ENCODE data around the gene ADCY5. TPM values are rescaled to one million over a fixed set of nuclear protein-coding genes. Genes with fewer than 3 reads are reported as not detected.

ADCY5 gene
- total RNA-seq, 4 donors from 2014 or later: 13.3 to 27.4 (median 21.7) TPM

DNA sequence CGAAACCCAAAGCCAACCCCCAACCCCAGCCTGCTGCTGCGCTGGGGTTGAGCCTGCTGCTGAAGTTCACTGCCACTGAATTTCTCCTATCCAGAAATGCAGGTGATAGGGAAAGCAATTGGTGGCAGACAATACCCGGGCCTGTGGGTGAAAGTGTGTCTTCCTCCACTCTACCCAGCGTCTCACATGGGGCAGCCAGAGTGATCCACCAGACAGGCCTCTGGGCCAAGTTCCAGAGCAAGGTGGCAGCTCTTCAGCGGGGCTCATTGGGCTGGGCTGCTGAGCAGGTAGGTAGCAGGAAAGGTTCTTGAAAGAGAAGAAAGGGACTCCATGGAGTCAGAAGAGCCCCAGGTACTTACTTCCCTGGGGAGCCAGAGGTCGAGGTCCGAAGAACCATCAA lies 6.0 kb downstream of the ADCY5 start:
- no peak overlapping the region for H3K27ac ChIP-seq
- WGBS, 2 donors: 90 to 92% methylated on average over 7 of the region's 7 CpGs
- TF ChIP-seq EP300 (IDR thresholded peaks at IDR 0.05) (no peak), POLR2A (IDR thresholded peaks at IDR 0.05) (no peak)
- TF ChIP-seq, protein P1, sequence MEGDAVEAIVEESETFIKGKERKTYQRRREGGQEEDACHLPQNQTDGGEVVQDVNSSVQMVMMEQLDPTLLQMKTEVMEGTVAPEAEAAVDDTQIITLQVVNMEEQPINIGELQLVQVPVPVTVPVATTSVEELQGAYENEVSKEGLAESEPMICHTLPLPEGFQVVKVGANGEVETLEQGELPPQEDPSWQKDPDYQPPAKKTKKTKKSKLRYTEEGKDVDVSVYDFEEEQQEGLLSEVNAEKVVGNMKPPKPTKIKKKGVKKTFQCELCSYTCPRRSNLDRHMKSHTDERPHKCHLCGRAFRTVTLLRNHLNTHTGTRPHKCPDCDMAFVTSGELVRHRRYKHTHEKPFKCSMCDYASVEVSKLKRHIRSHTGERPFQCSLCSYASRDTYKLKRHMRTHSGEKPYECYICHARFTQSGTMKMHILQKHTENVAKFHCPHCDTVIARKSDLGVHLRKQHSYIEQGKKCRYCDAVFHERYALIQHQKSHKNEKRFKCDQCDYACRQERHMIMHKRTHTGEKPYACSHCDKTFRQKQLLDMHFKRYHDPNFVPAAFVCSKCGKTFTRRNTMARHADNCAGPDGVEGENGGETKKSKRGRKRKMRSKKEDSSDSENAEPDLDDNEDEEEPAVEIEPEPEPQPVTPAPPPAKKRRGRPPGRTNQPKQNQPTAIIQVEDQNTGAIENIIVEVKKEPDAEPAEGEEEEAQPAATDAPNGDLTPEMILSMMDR (IDR thresholded peaks at IDR 0.05): no peak
- no peaks in the 10 kb centered on the region for H3K36me3 ChIP-seq
- H3K9me3 ChIP-seq: no peaks in the 10 kb centered on the region
- peaks cover 0 to 21% of the 10 kb centered on the region in 2 donors for H3K27me3 ChIP-seq
- H3K4me1 ChIP-seq: peaks cover 0 to 11% (median 0%) of the 10 kb centered on the region in 4 donors
- H3K4me3 ChIP-seq: no peak overlapping the region
- DNase-seq (ENCODE audit: low spot score in 2 of 2): no peak

DNA sequence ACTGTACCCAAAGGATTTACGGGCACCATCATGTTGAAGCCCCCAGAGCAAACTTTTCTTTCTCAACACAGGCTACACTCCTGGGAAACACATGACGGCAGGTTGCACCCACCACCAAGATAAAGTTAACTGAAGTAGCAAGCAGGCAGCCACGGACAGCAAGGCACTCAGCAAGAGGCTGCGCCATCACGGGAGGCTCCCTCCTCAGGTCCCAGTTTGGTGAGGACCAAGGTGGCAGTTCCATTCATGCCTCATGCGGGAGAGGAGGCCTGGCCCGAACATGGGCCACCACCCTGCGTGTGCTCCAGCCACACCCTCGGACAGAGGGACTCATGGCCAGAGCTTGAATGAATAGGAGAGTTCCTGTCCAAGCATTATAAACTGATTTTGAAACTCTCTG lies 6.8 kb downstream of the ADCY5 start:
- Histone ChIP-seq H3K27ac (no peak overlapping the region), H3K4me3 (no peak overlapping the region), H3K36me3 (no peaks in the 10 kb centered on the region), H3K4me1 (peaks cover 0 to 4% (median 0%) of the 10 kb centered on the region in 4 donors), H3K9me3 (no peaks in the 10 kb centered on the region), H3K27me3 (peaks cover 0 to 15% of the 10 kb centered on the region in 2 donors)
- 92 to 93% methylated on average over 9 of the region's 9 CpGs for WGBS, 2 donors
- TF ChIP-seq POLR2A (IDR thresholded peaks at IDR 0.05): no peak
- TF ChIP-seq, protein P1 (IDR thresholded peaks at IDR 0.05): no peak
- no peak for TF ChIP-seq EP300 (IDR thresholded peaks at IDR 0.05)
- no peak for DNase-seq (ENCODE audit: low spot score in 2 of 2)

DNA sequence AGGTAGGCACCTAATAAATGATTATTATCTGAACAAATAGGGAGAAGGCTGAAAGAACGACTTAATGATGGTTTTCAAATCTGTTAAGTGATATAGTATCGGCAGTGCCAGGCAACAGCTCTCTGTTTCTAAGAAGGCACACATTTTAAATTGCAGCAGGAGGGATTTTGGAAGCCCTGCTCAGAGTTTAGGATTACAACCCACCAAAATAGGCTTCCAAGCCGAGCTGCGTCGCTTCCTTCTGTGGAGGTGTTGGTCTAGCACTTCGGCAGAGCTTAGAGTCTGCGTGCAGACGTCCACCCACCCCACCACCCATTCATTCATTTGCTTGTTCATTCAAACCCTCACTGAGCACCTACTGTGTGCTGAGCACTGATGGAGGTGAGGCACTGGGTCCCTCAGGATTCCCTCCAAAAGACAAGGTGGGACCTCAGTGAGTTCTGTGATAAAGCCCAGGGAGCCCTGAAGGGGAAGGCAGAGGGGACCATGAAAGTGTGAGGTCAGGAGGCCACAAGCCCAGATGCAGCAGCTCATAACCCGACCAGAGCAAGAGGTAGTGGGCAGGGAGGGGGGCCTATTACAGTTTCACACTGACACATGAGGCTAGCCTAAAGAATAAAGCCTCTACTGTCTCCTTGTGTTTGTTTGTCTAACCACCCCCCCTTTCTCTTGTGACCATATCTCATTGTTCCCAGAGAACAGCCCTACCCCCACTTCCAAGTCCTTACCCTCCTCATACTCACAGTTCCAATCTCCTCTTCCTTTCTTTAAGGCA lies 8.9 kb downstream of the ADCY5 start:
- H3K27ac ChIP-seq: no peak overlapping the region

DNA sequence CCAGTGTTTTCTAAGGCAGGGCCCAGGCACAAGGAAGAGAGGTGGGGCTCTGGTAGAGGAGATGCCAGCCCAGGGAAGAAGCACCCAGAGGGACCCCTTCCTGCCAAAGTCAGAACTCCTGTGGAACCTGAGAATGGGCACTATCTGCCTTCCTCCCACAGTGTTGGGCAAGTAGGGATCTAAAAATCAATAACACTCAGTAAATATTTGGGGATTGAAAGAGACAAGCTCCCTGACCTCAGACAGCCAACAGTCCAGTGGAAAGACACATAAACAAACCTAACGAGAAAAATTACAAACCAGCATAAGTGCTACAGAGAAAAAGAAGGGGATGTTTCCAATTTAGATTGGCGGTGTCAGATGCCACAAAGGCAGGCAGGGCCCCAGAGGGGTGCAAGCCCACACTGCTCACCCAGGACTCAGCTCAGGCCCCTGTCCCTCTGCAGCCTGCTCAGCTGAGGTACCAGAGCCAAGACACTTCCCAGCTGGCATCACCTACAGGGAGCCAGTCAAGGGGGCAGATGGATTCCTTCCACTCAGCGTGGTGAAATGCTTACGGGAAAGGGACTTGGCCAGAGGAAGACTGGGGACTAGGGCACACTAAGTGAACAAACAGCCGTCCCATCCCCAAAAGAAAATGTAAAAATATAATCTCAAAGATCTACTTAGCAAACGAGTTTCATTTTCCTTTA lies 15.9 kb downstream of the ADCY5 start:
- Histone ChIP-seq H3K4me3 (no peak overlapping the region), H3K4me1 (no peaks in the 10 kb centered on the region), H3K9me3 (no peaks in the 10 kb centered on the region), H3K27ac (no peak overlapping the region), H3K27me3 (no peaks in the 10 kb centered on the region), H3K36me3 (no peaks in the 10 kb centered on the region)
- no peak for DNase-seq (ENCODE audit: low spot score in 2 of 2)
- TF ChIP-seq POLR2A (IDR thresholded peaks at IDR 0.05): no peak
- no peak for TF ChIP-seq EP300 (IDR thresholded peaks at IDR 0.05)
- TF ChIP-seq, protein P1 (IDR thresholded peaks at IDR 0.05): no peak
- 81 to 87% methylated on average over 6 of the region's 6 CpGs for WGBS, 2 donors

More for the DNA sequence above, 8.9 kb downstream of the ADCY5 start:
- 73 to 78% methylated on average over 9 of the region's 9 CpGs for WGBS, 2 donors
- Histone ChIP-seq H3K9me3 (no peaks in the 10 kb centered on the region), H3K36me3 (no peaks in the 10 kb centered on the region), H3K4me3 (no peak overlapping the region), H3K27me3 (no peaks in the 10 kb centered on the region), H3K4me1 (no peaks in the 10 kb centered on the region)
- DNase-seq (ENCODE audit: low spot score in 2 of 2): no peak
- no peak for TF ChIP-seq EP300 (IDR thresholded peaks at IDR 0.05)
- TF ChIP-seq POLR2A (IDR thresholded peaks at IDR 0.05): no peak
- TF ChIP-seq, protein P1 (IDR thresholded peaks at IDR 0.05): no peak
